NCI-H524 (cell line): Measurements from ENCODE around the gene BSG.

Experiments
- DNase-seq, 2 experiments: peaks; one replicate each; lab custom pipeline; 2025; lab: John Stamatoyannopoulos, UW

BSG gene

GRCh38 chr19:540867-541637 lies 31.3 kb upstream of the BSG start:
- no peak for DNase-seq

- DNase-seq = no peak
These were observed 30.7 kb upstream of the BSG start for GRCh38 chr19:541699-542098.

- DNase-seq = no peak
These were observed 30.1 kb upstream of the BSG start for GRCh38 chr19:542173-542866.

- DNase-seq = no peak
These were observed 28.3 kb upstream of the BSG start, which contains the start of gene GZMM for GRCh38 chr19:543910-544608. TSS of gene GZMM (plus strand) at chr19:544053. CDS start at chr19:544072, 19 bp downstream.

- no peak for DNase-seq
These were observed 25.3 kb upstream of the BSG start for GRCh38 chr19:547117-547516.

GRCh38 chr19:547836-548720 lies 24.3 kb upstream of the BSG start:
- DNase-seq = no peak

- DNase-seq = no peak
These were observed 23.2 kb upstream of the BSG start for GRCh38 chr19:548886-549830.

- DNase-seq = no peak
These were observed 17.6 kb upstream of the BSG start for GRCh38 chr19:554817-555216.

- DNase-seq = no peak
These were observed 17.0 kb upstream of the BSG start for GRCh38 chr19:555474-555808.

GRCh38 chr19:556611-557382 lies 15.6 kb upstream of the BSG start:
- no peak for DNase-seq

GRCh38 chr19:558770-559439 lies 13.5 kb upstream of the BSG start:
- no peak for DNase-seq

GRCh38 chr19:560121-560520 lies 12.3 kb upstream of the BSG start:
- no peak for DNase-seq

GRCh38 chr19:566403-566802 lies 6.0 kb upstream of the BSG start:
- no peak for DNase-seq

- DNase-seq = no peak
These were observed 5.6 kb upstream of the BSG start for GRCh38 chr19:566844-567243.

GRCh38 chr19:567296-567900 lies 5.0 kb upstream of the BSG start:
- DNase-seq = no peak

- DNase-seq = no peak
These were observed 2.1 kb upstream of the BSG start for GRCh38 chr19:570251-570686.

GRCh38 chr19:570937-571565 lies 1.3 kb upstream of the BSG start:
- peak; percentile 61 to 64 for DNase-seq

GRCh38 chr19:571566-571974 lies 826 bp upstream of the BSG start:
- peak; percentile 47 to 61 for DNase-seq
